ENCODE results near the gene DTX2.
"Not testable (repeated sequence)": the region's sequence is repeated elsewhere in the genome, so short reads cannot be mapped to it uniquely, and the experiment has no call there.

Gene DTX2

DNA sequence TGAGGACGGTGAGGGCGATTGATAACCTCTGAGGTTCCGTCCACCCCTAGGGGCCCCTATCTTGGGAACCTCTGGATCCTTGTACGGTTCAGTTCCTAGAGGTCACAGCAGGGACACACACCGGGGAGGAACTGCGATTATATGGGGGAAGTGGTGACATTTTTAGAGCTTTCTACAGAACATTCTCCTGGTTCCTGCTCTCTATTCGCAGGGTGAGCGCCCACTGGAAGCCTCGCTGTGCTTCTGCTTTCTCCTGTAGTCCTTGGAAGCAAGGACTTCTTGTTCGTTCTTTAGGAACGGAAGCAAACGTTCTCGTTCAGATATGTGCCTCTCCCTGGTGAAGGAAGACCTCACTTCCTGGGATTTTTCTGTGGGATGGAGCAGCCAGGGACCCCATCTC, 26.5 kb downstream of the DTX2 start:
- DNase-seq (ENCODE audit: low spot score) = not testable (repeated sequence)

- DNase-seq (ENCODE audit: low spot score) = not testable (repeated sequence)
Measured at GRCh38 chr7:76492139-76492538, 30.6 kb downstream of the DTX2 start.

DNA sequence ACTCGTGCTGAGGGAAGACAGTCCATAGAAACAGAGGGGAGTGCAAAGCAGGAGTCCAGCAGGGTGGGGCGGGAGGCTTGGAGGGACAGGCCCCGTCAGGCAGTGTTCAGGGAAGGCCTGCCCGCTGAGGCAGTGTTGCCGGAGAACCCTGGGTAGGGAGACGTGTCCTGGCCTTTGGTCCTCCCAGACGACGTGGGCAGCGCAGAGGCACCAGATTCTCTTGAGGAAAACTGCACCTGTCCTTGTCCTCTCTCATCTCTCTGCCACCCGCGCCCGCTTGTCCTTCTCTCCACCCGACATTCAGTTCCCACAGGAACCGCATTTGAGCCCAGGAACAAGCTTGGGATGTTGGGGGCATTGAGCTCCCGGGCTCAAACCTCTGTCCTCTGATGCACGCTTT, 34.2 kb downstream of the DTX2 start:
- DNase-seq (ENCODE audit: low spot score) = not testable (repeated sequence)

DNA sequence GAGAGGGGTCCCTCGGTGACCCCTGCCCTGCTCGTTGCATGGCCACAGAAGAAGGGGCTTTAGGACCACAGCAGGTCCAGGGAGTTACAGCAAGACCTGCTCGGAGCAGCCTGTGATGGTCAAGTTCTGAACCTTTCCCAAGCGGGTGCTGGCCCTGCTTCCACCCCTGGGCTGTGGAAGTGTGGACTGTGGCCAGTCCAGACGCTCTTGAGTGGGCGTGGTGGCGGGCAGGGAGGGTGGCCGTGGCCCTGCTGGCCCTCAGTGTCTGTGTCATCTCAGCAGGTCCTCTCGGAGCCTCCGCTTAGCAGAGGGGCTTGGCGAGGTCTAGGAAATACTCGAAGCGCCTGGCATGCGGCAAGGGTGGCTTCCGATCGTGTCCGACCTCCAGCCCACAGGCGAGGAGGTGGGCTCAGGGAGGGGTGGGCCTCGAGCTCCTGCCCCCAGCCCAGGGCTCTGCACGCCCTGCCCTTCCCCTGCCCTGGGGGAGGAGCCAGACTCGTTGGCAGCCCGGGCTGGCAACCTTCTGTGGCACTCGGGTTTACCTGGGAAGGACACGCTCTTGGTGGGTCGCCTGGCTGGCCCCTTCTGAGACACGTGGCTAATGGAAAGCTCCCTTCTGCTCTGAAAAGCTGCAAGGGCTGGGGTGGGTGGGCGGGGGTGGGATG, 36.5 kb downstream of the DTX2 start:
- not testable (repeated sequence) for DNase-seq (ENCODE audit: low spot score)

GRCh38 chr7:76498583-76499200, 37.2 kb downstream of the DTX2 start:
- DNase-seq (ENCODE audit: low spot score) = not testable (repeated sequence)

- not testable (repeated sequence) for DNase-seq (ENCODE audit: low spot score)
Measured at GRCh38 chr7:76499201-76499923, 37.9 kb downstream of the DTX2 start.

DNA sequence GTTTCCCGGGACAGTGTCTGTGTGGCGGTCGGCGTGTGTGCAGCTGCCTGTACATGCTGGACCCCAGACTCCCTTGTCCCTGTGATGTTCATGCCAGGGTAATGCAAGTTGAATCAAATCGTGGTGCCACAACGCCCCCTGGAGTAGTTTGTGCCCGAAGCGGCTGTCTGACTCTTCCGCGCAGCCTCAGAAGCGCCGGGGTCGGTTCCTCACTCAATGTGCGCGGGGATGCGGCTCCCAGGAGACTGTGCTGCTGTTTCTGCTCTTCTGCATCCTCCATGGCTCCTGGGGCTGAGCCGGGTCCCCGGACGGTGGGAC, 38.4 kb downstream of the DTX2 start:
- not testable (repeated sequence) for DNase-seq (ENCODE audit: low spot score)

DNA sequence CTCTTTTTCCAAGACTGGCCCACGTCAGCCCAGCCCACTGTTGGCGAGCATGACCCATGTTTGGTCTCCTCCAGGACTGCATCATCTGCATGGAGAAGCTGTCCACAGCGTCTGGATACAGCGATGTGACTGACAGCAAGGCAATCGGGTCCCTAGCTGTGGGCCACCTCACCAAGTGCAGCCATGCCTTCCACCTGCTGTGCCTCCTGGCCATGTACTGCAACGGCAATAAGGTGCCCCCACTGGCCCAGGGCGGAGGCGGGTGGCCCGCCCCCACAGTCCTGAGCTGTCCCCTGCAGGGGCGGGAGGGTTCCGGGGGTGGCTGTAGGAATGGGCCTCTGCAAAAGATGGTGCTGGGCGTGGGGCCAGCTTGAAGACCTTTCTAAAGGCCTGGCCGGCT, 40.7 kb downstream of the DTX2 start:
- DNase-seq (ENCODE audit: low spot score) = not testable (repeated sequence)

DNA sequence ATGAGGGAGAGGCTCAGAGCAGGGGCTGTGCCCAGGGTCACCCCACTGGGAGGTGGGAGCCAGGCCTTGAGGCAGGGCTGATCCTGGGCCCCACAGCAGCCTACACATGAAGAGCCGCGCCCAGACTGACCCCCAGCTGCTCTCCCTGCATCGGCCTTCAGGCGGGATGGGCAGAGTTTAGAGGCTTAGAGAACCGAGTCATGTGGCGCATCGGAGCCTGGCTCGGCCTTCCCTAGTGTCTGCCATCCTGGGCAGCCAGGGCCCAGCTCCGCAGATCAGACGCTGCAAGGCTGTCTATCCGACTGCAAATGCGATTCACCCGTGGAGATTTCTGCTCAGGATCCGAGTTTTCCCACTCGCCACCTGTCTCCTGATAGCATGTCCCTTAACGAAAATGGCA, 41.3 kb downstream of the DTX2 start:
- DNase-seq (ENCODE audit: low spot score) = not testable (repeated sequence)

DNA sequence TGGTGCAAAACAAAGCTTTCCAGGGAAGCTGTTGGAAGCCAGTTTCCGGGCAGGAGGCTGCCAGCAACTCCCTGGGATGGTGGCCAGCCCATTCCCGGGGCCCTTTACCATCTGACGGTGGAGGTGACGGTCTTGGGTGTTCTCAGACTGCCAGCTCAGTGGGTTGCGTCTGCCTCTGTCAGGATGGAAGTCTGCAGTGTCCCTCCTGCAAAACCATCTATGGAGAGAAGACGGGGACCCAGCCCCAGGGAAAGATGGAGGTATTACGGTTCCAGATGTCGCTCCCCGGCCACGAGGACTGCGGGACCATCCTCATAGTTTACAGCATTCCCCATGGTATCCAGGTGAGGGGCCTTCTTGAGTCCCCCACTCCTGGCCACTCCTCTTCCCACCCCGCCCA, 41.7 kb downstream of the DTX2 start:
- DNase-seq (ENCODE audit: low spot score) = not testable (repeated sequence)

GRCh38 chr7:76504351-76505167, 43.0 kb downstream of the DTX2 start:
- not testable (repeated sequence) for DNase-seq (ENCODE audit: low spot score)

DNA sequence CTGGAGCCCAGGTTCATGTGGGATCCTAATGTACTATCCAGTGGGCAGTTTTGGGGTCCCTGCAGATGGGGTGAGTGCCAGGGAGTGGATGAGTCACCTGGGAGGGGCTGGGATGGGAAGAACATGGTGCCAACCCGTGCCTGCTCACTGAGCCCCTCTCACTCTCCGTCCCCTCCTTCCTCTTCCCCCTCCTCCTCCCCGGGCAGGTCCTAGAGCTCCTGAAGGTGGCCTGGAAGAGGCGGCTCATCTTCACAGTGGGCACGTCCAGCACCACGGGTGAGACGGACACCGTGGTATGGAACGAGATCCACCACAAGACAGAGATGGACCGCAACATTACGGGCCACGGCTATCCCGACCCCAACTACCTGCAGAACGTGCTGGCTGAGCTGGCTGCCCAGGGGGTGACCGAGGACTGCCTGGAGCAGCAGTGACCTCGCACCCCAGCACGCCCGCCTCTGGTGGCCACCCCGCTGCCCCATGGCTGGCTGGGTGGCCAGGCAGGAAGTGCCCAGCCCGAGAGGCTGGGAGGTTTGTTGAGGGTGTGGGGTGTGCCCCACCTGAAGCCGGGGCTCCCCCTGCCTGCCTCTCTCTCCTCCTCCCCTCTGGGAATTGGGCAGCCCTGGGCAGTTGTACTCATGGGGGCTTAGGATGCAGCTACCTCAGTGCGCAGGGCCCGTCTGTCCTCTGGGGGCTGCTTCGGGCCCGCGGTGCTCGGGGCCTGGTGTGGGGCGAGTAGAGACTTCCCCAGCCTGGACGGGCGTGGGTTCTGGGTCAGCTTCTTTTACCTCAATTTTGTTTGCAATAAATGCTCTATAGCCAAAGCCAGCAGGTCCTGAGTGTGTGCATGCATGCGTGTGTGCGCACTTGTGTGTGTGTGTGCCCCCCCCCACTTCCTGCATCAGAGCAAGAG, 43.9 kb downstream of the DTX2 start:
- DNase-seq (ENCODE audit: low spot score) = no peak

DNA sequence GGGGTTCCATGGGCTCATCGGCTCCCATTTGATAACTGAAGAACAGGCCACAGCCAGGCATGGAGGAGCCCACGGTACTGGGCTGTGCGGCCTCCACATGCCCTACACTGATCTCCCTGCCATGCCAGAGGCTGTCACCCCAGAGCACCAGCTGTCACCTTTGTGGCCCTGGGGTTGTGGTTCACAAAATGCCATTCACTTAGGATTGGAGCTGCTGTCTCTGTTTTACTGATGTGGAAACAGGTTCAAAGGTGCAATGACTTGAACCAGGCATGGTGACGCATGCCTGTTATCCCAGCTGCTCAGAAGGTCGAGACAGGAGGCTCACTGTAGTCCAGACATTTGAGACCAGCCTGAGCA, 44.6 kb downstream of the DTX2 start:
- no peak for DNase-seq (ENCODE audit: low spot score)

DNA sequence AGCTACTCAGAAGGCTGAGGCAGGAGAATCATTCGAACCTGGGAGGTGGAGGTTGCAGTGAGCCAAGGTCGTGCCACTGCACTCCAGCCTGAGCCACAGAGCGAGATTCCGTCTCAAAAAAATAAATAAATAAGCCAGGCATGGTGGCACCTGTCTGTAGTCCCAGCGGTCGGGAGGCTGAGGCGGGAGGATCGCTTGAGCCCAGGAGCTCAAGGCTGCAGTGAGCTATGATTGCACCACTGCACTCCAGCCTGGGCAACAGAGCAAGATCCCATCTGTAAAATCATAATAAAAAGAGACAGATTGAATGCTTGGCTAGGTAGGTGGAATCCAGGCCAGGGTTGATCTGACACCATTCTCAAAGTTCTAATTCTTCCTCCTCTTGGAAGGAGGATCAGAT, 45.1 kb downstream of the DTX2 start:
- DNase-seq (ENCODE audit: low spot score) = not testable (repeated sequence)

DNA sequence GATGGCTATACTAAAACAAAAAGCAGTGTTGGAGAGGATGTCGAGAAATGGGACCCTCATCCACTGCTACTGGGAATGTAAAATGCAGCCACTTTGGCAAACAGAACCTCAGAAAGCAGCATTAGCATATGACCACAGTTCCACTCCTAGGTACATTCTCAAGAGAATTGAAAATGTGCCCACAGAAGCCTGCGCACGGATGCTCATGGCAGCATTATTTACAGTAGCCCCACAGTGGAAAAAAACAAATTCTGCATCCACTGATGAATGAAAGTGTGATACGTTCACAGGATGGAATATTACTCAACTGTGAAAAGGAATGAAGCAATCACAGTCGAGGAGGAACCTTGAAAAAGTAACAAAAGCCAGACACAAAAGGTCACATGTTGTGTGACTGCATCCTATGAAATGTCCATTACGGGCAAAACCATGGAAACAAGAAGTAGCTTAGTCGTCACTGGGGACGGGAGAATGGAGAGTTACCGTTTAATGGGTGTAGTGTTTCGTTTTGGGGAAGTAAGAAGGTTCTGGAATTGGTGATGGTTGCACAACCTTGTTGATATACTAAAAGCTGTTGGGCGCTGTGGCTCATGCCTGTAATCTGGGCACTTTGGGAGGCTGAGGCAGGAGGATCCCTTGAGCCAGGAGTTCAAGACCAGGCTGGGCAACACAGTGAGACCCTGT, 46.4 kb downstream of the DTX2 start:
- no peak for DNase-seq (ENCODE audit: low spot score)

DNA sequence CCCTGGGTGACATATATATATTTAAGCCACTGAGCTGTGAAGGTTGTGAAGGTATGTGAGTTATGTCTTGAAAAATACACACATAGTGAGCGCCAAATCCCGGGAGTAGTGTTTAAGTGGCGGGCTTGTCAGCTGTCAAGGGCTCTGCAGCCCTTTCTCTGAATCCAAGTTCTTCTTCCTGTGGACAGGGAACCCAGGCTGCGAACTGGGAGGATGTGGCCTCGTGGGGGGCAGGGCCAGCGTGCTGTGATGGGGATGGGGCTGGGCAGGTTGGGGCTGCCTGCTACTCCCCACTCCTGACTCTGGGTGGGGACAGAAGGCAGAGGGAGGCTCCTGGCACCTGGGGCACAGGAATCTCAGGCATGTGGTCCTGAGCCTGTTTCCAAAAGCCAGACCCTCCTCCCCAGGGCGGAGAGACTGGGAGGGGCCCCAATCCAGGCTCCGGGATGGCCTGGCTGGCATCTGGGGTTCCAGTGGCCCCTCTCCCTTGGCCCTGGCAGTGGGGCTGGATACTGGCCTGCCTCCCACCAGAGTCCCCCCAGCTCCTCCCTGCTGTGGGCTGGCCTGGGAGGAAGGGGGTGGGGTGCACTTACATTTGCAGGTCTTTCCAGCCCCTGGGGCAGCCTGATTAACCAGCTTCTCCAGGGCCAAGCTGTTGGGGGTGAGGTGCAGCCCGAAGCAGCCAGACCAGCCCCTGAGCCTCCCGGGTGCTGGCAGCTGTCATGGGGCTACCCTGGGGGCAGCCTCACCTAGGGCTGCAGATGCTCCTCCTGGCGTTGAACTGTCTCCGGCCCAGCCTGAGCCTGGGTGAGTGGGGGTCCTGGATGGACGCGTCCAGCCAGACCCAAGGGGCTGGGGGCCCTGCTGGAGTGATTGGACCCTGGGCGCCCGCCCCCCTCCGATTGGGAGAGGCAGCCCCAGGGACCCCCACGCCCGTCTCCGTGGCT, 48.7 kb downstream of the DTX2 start, which contains the start of gene UPK3B:
UPK3B (plus strand) TSS at position 622 of the 947 bp plus-strand sequence; CDS start at position 723, 101 bp downstream.
- no peak for DNase-seq (ENCODE audit: low spot score)

DNA sequence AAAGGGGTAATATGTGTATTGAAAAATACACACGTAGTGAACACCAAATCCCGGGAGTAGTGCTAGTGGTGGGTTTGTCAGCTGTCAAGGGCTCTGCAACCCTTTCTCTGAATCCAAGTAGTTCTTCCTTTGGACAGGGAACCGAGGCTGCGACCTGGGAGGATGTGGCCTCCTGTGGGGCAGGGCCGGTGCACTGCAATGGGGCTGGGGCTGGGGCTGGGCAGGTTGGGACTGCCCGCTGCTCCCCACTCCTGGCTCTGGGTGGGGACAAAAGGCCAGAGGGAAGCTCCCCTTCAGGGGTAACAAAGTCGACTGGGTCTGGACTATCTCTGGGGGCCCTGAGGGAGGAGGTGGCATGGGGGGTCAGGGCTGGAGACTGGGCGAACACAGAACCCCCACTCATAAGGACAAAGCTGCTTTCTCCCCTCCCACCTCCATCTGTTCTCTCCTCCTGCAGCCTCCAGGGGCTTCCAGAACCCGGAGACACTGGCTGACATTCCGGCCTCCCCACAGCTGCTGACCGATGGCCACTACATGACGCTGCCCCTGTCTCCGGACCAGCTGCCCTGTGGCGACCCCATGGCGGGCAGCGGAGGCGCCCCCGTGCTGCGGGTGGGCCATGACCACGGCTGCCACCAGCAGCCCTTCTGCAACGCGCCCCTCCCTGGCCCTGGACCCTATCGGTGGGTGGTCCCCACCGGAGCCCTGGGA, 49.8 kb downstream of the DTX2 start:
- not testable (repeated sequence) for DNase-seq (ENCODE audit: low spot score)

- not testable (repeated sequence) for DNase-seq (ENCODE audit: low spot score)
Measured at GRCh38 chr7:76511911-76512885, 50.7 kb downstream of the DTX2 start.

Data from CD4-positive, alpha-beta T cell treated with Interleukin-15 for 4 hours (primary cell).